GM12878 (cell line): ENCODE results near the gene PRSS33.

Source experiments
- BMI1 ChIP-seq: fragments of 450-650 bp; IDR thresholded peaks from 2 replicates; pipeline ENCODE4 v1.6.1; 2016; ENCODE audit warnings: mild to moderate bottlenecking, moderate library complexity, borderline replicate concordance
- FOXM1 ChIP-seq: IDR thresholded peaks from 2 replicates; pipeline ENCODE4 v1.6.1; 2012; ENCODE audit warnings: low read depth, mild to moderate bottlenecking, inconsistent platforms, low read length, moderate library complexity
- NBN ChIP-seq: fragments of 450-650 bp; IDR thresholded peaks from 2 replicates; pipeline ENCODE4 v1.6.1; 2016
- POLR2A ChIP-seq: IDR thresholded peaks from 2 replicates; pipeline ENCODE4 v1.6.1; 2011; ENCODE audit warnings: low read depth, mild to moderate bottlenecking, low read length
- RFX5 ChIP-seq: IDR thresholded peaks from 2 replicates; pipeline ENCODE4 v1.6.1; 2011; ENCODE audit warnings: low read depth, low read length, improper control_type of control experiment
- TF ChIP-seq, protein P1 (sequence below): fragments of 450-650 bp; IDR thresholded peaks from 2 replicates; pipeline ENCODE4 v1.6.1; 2017; ENCODE audit warnings: mild to moderate bottlenecking, moderate library complexity
- TF ChIP-seq, protein P2 (sequence below), 3 experiments: IDR thresholded peaks in 2 of 3; conservative IDR thresholded peaks in 1 of 3; 2 replicates each; pipeline ENCODE4 v1.5.1; 2011; ENCODE audit warnings: low read depth in 3 of 3, low read length in 3 of 3, mild to moderate bottlenecking in 3 of 3, control low read depth in 2 of 3, moderate library complexity in 2 of 3, inconsistent platforms in 1 of 3, mixed read lengths in 1 of 3; ENCODE audit not compliant: control insufficient read depth in 2 of 3, insufficient read depth in 1 of 3; ENCODE audit errors: extremely low read depth in 1 of 3

DNA sequence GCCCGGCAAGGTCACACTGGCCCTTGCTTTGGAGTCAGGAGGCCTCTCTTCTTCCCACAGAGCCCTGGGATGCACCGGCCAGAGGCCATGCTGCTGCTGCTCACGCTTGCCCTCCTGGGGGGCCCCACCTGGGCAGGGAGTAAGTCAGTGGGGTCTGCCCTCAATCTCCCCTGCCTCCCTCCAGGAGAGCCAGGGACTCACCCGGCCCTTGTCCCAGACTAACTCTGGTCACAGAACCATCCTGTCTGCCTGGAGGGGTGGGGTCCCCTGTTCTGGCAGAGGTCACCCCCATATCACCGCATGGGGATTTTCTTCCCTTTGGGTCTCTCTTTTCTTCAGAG, 43.0 kb upstream of the PRSS33 start:
- TF ChIP-seq, protein P1, sequence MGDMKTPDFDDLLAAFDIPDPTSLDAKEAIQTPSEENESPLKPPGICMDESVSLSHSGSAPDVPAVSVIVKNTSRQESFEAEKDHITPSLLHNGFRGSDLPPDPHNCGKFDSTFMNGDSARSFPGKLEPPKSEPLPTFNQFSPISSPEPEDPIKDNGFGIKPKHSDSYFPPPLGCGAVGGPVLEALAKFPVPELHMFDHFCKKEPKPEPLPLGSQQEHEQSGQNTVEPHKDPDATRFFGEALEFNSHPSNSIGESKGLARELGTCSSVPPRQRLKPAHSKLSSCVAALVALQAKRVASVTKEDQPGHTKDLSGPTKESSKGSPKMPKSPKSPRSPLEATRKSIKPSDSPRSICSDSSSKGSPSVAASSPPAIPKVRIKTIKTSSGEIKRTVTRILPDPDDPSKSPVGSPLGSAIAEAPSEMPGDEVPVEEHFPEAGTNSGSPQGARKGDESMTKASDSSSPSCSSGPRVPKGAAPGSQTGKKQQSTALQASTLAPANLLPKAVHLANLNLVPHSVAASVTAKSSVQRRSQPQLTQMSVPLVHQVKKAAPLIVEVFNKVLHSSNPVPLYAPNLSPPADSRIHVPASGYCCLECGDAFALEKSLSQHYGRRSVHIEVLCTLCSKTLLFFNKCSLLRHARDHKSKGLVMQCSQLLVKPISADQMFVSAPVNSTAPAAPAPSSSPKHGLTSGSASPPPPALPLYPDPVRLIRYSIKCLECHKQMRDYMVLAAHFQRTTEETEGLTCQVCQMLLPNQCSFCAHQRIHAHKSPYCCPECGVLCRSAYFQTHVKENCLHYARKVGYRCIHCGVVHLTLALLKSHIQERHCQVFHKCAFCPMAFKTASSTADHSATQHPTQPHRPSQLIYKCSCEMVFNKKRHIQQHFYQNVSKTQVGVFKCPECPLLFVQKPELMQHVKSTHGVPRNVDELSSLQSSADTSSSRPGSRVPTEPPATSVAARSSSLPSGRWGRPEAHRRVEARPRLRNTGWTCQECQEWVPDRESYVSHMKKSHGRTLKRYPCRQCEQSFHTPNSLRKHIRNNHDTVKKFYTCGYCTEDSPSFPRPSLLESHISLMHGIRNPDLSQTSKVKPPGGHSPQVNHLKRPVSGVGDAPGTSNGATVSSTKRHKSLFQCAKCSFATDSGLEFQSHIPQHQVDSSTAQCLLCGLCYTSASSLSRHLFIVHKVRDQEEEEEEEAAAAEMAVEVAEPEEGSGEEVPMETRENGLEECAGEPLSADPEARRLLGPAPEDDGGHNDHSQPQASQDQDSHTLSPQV: no peak
- no peak for TF ChIP-seq RFX5
- TF ChIP-seq FOXM1: no peak
- no peak for TF ChIP-seq NBN
- no peak for TF ChIP-seq POLR2A
- no peak for TF ChIP-seq BMI1
- TF ChIP-seq, protein P2, sequence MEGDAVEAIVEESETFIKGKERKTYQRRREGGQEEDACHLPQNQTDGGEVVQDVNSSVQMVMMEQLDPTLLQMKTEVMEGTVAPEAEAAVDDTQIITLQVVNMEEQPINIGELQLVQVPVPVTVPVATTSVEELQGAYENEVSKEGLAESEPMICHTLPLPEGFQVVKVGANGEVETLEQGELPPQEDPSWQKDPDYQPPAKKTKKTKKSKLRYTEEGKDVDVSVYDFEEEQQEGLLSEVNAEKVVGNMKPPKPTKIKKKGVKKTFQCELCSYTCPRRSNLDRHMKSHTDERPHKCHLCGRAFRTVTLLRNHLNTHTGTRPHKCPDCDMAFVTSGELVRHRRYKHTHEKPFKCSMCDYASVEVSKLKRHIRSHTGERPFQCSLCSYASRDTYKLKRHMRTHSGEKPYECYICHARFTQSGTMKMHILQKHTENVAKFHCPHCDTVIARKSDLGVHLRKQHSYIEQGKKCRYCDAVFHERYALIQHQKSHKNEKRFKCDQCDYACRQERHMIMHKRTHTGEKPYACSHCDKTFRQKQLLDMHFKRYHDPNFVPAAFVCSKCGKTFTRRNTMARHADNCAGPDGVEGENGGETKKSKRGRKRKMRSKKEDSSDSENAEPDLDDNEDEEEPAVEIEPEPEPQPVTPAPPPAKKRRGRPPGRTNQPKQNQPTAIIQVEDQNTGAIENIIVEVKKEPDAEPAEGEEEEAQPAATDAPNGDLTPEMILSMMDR (IDR thresholded peaks at IDR 0.05 in 2 of 3, conservative IDR thresholded peaks at IDR 0.05 in 1 of 3; ENCODE audit: control insufficient read depth in 2 of 3, extremely low read depth in 1 of 3, insufficient read depth in 1 of 3, low read depth in 3 of 3, low read length in 3 of 3): no peak
